Uterus (tissue), 4 donors: Measurements from ENCODE around the gene UGT2B10. TPM values are rescaled to one million over a fixed set of nuclear protein-coding genes. Genes with fewer than 3 reads are reported as not detected.

ENCODE experiments used
- DNase-seq, 2 donors: peaks; one replicate each; pipeline ENCODE4 v3.0.0-alpha.2; 2019 to 2020
- H3K27ac ChIP-seq, 2 donors: fragments of 200-600 bp; sonication (generic); 1 replicate in 1 of 2; 2 replicates in 1 of 2; pipeline ENCODE4 v1.5.1; 2016 to 2018
- H3K27me3 ChIP-seq, 2 donors: fragments of 200-600 bp; sonication (generic); one replicate each; pipeline ENCODE4 v1.5.1; 2018 to 2019; ENCODE audit warnings: control low read depth in 1 of 2
- H3K36me3 ChIP-seq, 2 donors: fragments of 200-600 bp; sonication (generic); one replicate each; pipeline ENCODE4 v1.5.1; 2019; ENCODE audit warnings: control low read depth in 1 of 2
- H3K4me1 ChIP-seq, 2 donors: fragments of 200-600 bp; sonication (generic); one replicate each; pipeline ENCODE4 v1.5.1; 2018 to 2019; ENCODE audit warnings: control low read depth in 1 of 2
- H3K4me3 ChIP-seq, 2 donors: fragments of 200-600 bp; sonication (generic); 1 replicate in 1 of 2; 2 replicates in 1 of 2; pipeline ENCODE4 v1.5.1; 2018 to 2019; ENCODE audit warnings: mild to moderate bottlenecking in 1 of 2
- H3K9me3 ChIP-seq, 2 donors: fragments of 200-600 bp; sonication (generic); one replicate each; pipeline ENCODE4 v1.5.1; 2019; ENCODE audit warnings: control low read depth in 1 of 2
- POLR2A ChIP-seq, 2 donors: fragments of 450-650 bp; IDR thresholded peaks; one replicate each; pipeline ENCODE4 v1.6.1; 2016; ENCODE audit warnings: antibody characterized with exemption in 2 of 2, mild to moderate bottlenecking in 1 of 2, moderate library complexity in 1 of 2
- intact Hi-C: fragments of 100-400 bp; cut with DNase I; formaldehyde crosslinking; loops from one replicate; pipeline ENCODE4 v1.15.1; 2023; ENCODE audit warnings: low total_unique reads
- total RNA-seq, 4 donors: library from RNA; depleted of rRNA in 3 of 4; stranded (reverse); fragments of >200 nt in 3 of 4; gene quantifications; one replicate each; pipeline versions ENCODE4 v1.1.0 to v1.2.4, GENCODE V29; 2014 to 2023
- TF ChIP-seq, protein P1 (sequence below), 4 experiments: fragments of 200-600 bp in 2 of 4; fragments of 450-650 bp in 2 of 4; sonication (generic) in 2 of 4; IDR thresholded peaks; one replicate each; pipeline ENCODE4 v1.5.1; 2016 to 2019; ENCODE audit warnings: antibody characterized with exemption in 4 of 4, mild to moderate bottlenecking in 2 of 4, moderate library complexity in 1 of 4
- donor health status: DM: yes; HTN: yes; CAD: no.

Gene UGT2B10
- total RNA-seq, 4 donors from 2014 or later: not detected

DNA sequence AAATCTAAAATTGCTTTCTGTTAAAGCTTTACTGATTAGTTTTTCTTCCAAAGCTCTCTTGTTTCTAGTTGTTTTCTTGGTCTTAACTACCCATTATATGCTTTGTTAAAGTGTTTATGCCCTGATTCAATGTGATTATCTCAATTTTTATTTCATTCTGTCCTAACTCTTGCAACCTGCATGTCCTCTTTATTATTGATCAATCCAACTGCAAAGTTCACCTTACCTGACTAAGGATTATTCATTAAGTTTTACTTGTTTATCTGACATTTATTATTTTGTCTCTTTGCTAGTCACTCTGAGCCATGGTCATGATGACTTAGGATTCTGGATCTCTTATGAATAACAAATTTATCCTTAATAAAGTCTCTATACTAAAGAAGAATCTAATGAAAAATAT lies 15.8 kb downstream of the UGT2B10 start:
- DNase-seq: no peak
- Histone ChIP-seq H3K4me1 (no peaks in the 10 kb centered on the region), H3K27ac (no peak overlapping the region), H3K4me3 (no peak overlapping the region), H3K36me3 (no peaks in the 10 kb centered on the region), H3K27me3 (no peaks in the 10 kb centered on the region), H3K9me3 (no peaks in the 10 kb centered on the region)
- intact Hi-C loops: no loop called here
- TF ChIP-seq, protein P1, sequence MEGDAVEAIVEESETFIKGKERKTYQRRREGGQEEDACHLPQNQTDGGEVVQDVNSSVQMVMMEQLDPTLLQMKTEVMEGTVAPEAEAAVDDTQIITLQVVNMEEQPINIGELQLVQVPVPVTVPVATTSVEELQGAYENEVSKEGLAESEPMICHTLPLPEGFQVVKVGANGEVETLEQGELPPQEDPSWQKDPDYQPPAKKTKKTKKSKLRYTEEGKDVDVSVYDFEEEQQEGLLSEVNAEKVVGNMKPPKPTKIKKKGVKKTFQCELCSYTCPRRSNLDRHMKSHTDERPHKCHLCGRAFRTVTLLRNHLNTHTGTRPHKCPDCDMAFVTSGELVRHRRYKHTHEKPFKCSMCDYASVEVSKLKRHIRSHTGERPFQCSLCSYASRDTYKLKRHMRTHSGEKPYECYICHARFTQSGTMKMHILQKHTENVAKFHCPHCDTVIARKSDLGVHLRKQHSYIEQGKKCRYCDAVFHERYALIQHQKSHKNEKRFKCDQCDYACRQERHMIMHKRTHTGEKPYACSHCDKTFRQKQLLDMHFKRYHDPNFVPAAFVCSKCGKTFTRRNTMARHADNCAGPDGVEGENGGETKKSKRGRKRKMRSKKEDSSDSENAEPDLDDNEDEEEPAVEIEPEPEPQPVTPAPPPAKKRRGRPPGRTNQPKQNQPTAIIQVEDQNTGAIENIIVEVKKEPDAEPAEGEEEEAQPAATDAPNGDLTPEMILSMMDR (IDR thresholded peaks at IDR 0.05): no peak
- TF ChIP-seq POLR2A (IDR thresholded peaks at IDR 0.05): no peak

DNA sequence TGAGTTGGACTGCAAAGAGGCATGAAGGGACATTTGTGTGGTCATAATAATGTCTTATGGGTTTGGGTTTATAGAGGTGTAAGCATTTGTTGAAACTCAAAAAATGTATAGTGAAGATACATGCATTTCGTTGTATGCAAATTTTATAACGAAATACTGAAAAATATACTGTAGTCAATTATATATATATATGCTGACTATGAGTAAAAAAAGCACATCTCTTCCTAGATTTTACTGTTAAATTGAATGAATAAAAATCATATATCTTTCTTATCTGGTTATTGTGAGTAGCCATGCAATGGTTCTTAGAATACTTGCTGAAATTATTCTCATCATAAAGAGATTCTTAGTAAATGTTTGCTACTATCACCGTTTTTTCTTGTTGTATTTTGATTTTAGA lies 34.5 kb downstream of the UGT2B10 start:
- no peak overlapping the region for H3K27ac ChIP-seq
- TF ChIP-seq, protein P1 (IDR thresholded peaks at IDR 0.05): no peak
- no peak for TF ChIP-seq POLR2A (IDR thresholded peaks at IDR 0.05)
- no peaks in the 10 kb centered on the region for H3K4me1 ChIP-seq
- DNase-seq: no peak
- H3K27me3 ChIP-seq: no peaks in the 10 kb centered on the region
- intact Hi-C loops: no loop called here
- no peaks in the 10 kb centered on the region for H3K36me3 ChIP-seq
- H3K4me3 ChIP-seq: no peak overlapping the region
- no peaks in the 10 kb centered on the region for H3K9me3 ChIP-seq

DNA sequence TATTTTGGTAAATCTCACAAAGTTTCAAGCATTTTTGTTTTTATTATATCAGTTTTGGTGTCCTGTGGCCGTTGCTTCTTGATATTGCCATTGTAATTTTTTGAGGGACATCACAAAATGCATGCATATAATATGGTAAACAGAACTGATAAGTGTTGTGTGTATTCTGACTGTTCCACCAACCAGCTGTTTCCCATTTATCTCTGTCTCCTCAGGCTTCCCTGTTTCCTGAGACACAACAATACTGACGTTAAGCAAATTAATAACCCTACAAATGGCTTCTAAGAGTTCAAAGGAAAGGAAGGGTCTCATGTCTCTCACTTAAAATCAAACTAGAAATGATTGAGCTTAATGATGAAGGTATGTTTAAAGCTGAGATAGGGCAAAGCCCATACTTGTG lies 40.0 kb downstream of the UGT2B10 start:
- Histone ChIP-seq H3K4me3 (no peak overlapping the region), H3K36me3 (no peaks in the 10 kb centered on the region), H3K27me3 (no peaks in the 10 kb centered on the region), H3K9me3 (no peaks in the 10 kb centered on the region), H3K27ac (no peak overlapping the region), H3K4me1 (no peaks in the 10 kb centered on the region)
- TF ChIP-seq, protein P1 (IDR thresholded peaks at IDR 0.05): no peak
- no peak for TF ChIP-seq POLR2A (IDR thresholded peaks at IDR 0.05)
- no peak for DNase-seq
- intact Hi-C loops: no loop called here

DNA sequence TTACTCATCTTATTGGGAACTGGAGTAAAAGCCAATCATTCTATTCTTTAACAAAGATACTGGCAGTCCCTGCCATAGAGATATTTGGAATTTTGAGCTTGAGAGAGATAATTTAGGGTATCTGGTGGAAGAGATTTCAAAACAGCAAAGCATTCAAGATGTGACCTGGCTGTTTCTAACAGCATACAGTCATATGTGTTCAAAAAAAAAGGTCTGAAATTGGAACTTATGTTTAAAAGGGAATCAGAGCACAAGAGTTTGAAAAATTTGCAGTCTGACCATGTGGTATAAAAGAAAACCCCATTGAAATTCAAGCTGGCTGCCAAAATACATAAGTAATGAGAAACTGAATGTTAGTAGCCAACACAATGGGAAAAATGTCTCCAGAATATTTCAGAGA lies 42.2 kb downstream of the UGT2B10 start:
- intact Hi-C loops: no loop called here
- H3K36me3 ChIP-seq: no peaks in the 10 kb centered on the region
- TF ChIP-seq, protein P1 (IDR thresholded peaks at IDR 0.05): no peak
- TF ChIP-seq POLR2A (IDR thresholded peaks at IDR 0.05): no peak
- no peak for DNase-seq
- no peak overlapping the region for H3K4me3 ChIP-seq
- no peaks in the 10 kb centered on the region for H3K9me3 ChIP-seq
- no peak overlapping the region for H3K27ac ChIP-seq
- no peaks in the 10 kb centered on the region for H3K27me3 ChIP-seq
- no peaks in the 10 kb centered on the region for H3K4me1 ChIP-seq

DNA sequence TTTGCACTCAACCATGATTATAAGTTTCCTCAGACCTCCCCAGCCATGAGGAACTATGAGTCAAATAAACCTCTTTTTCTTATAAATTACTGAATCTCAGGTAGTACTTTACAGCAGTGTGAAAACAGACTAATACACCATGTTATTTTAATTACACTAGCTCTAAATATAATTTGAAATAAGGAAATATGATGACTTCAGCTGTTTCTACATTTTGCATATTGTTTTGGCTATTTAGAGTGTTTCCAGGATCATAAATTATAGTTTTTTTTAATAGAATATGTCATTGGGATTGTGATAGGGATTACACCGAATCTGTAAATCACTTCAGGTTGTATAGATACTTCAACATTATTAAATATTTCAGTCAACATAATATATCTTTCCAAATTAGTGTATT lies 43.9 kb downstream of the UGT2B10 start:
- intact Hi-C loops: no loop called here
- H3K9me3 ChIP-seq: no peaks in the 10 kb centered on the region
- no peaks in the 10 kb centered on the region for H3K27me3 ChIP-seq
- no peak overlapping the region for H3K27ac ChIP-seq
- H3K4me3 ChIP-seq: no peak overlapping the region
- no peak for DNase-seq
- H3K4me1 ChIP-seq: no peaks in the 10 kb centered on the region
- TF ChIP-seq, protein P1 (IDR thresholded peaks at IDR 0.05): no peak
- no peak for TF ChIP-seq POLR2A (IDR thresholded peaks at IDR 0.05)
- peaks cover 0 to 2% of the 10 kb centered on the region in 2 donors for H3K36me3 ChIP-seq
